Measurements from ENCODE around the gene EEFSEC. TPM values are rescaled to one million over a fixed set of nuclear protein-coding genes. Genes with fewer than 3 reads are reported as not detected.

Gene EEFSEC
- total and polyA plus RNA-seq, 2 of the 4 experiments (the other 2 are of a cell fraction): 4.5 to 9.3 TPM

GRCh38 chr3:128215800-128216495, 62.7 kb downstream of the EEFSEC start:
- Histone ChIP-seq H2BK15ac (ENCODE audit: low read depth, low read length) (no peak overlapping the region), H3K27ac (ENCODE audit: insufficient read depth, low read length) (no peak overlapping the region), H2BK120ac (ENCODE audit: low read depth, low read length) (no peak overlapping the region), H3K9me3 (ENCODE audit: control insufficient read depth, insufficient read depth, low read length) (no peaks in the 10 kb centered on the region), H4K8ac (ENCODE audit: low read depth in 2 of 2, low read length in 2 of 2) (no peak overlapping the region), H2AFZ (replicated peaks; ENCODE audit: low read length, poor library complexity) (no peak overlapping the region), H3K9me1 (ENCODE audit: insufficient read depth, low read length) (peaks cover 28% of the 10 kb centered on the region), H3K36me3 (ENCODE audit: control insufficient read depth, insufficient read depth, low read length) (no peaks in the 10 kb centered on the region), H3K14ac (replicated peaks; ENCODE audit: low read depth, low read length) (no peak overlapping the region), H3K9ac (ENCODE audit: low read depth, low read length) (no peak overlapping the region), H3K79me1 (ENCODE audit: low read depth in 1 of 2, low read length in 2 of 2) (peaks cover 6 to 29% of the 10 kb centered on the region in 2 experiments), H2BK20ac (ENCODE audit: low read depth, low read length) (no peak overlapping the region), H2BK5ac (ENCODE audit: low read depth, low read length, poor library complexity, severe bottlenecking) (no peak overlapping the region), H4K5ac (ENCODE audit: low read depth, low read length) (no peak overlapping the region), H3K27me3 (ENCODE audit: control insufficient read depth, insufficient read depth, low read length) (no peaks in the 10 kb centered on the region), H3K23ac (ENCODE audit: low read depth, low read length) (no peak overlapping the region; the same call in 1 of the 2 replicates), H3K4me1 (ENCODE audit: control insufficient read depth, insufficient read depth, low read length) (peaks cover 22% of the 10 kb centered on the region), H2AK5ac (ENCODE audit: low read depth, low read length) (no peak overlapping the region; the same call in 1 of the 2 replicates), H3K18ac (ENCODE audit: low read depth, low read length) (no peak overlapping the region), H4K91ac (ENCODE audit: insufficient read depth, low read depth, low read length) (no peak overlapping the region), H2AK9ac (replicated peaks; ENCODE audit: low read depth, low read length, poor library complexity) (no peak overlapping the region), H3K4me2 (ENCODE audit: low read depth, low read length) (peak overlapping the region; percentile 28; the same call in 1 of the 2 replicates), H4K20me1 (ENCODE audit: insufficient read depth, low read length) (peaks cover 12% of the 10 kb centered on the region; the same call in 1 of the 2 replicates), H3K56ac (ENCODE audit: extremely low read depth, insufficient read depth, low read length) (no peak overlapping the region), H3K4me3 (ENCODE audit: insufficient read depth, low read depth, low read length) (no peak overlapping the region), H3K4ac (ENCODE audit: low read depth, low read length) (no peak overlapping the region)
- no TSS peak for BruUV-seq (replicated peaks)
- intact Hi-C loops (cut with micrococcal nuclease) (no loop called here), in situ Hi-C loops (cut with MboI; ENCODE audit: low sequenced_read_pairs) (no loop called here), dilution Hi-C loops (cut with HindIII; ENCODE audit: low sequenced_read_pairs, unreplicated experiment) (no loop called here)
- ChIA-PET CTCF (no interaction called here), POLR2A (ENCODE audit: unreplicated experiment) (no interaction called here)
- WGBS, 2 experiments (ENCODE audit: extremely low coverage in 2 of 2, insufficient read length in 1 of 2): 14% methylated on average over 1 of the region's 5 CpGs; no CpG with 5 or more reads in 1 of the 2 experiments
- TF ChIP-seq SMC3 (IDR thresholded peaks at IDR 0.05; ENCODE audit: low read depth, low read length) (no peak), CEBPB (IDR thresholded peaks at IDR 0.05; ENCODE audit: low read depth, low read length) (no peak), MAFK (IDR thresholded peaks at IDR 0.05; ENCODE audit: low read depth, low read length) (no peak), ELK1 (IDR thresholded peaks at IDR 0.05; ENCODE audit: borderline replicate concordance, low read depth, low read length) (no peak), POLR2A (IDR thresholded peaks at IDR 0.05; ENCODE audit: low read depth, low read length) (no peak), CTCF (conservative IDR thresholded peaks at IDR 0.05; ENCODE audit: low read depth, low read length) (no peak), FOS (IDR thresholded peaks at IDR 0.05; ENCODE audit: low read depth, low read length) (no peak), RAD21 (IDR thresholded peaks at IDR 0.05; ENCODE audit: low read length) (no peak), RFX5 (IDR thresholded peaks at IDR 0.05; ENCODE audit: low read depth, low read length) (no peak), MAZ (IDR thresholded peaks at IDR 0.05; ENCODE audit: borderline replicate concordance, low read depth, low read length) (no peak), CHD1 (IDR thresholded peaks at IDR 0.05; ENCODE audit: low read depth, low read length) (no peak), NFE2L2 (IDR thresholded peaks at IDR 0.05; ENCODE audit: low read depth, low read length) (no peak), RCOR1 (IDR thresholded peaks at IDR 0.05; ENCODE audit: insufficient replicate concordance, low read length) (no peak), BHLHE40 (IDR thresholded peaks at IDR 0.05; ENCODE audit: low read depth, low read length) (no peak), MXI1 (IDR thresholded peaks at IDR 0.05; ENCODE audit: borderline replicate concordance, low read depth, low read length) (no peak), USF2 (IDR thresholded peaks at IDR 0.05; ENCODE audit: low read depth, low read length) (no peak)
- ATAC-seq (ENCODE audit: low read depth): peak; percentile 46
- peak; percentile 55 for DNase-seq
